GM12878 (cell line): ENCODE measurements around the gene ASTN1. TPM values are rescaled to one million over a fixed set of nuclear protein-coding genes. Genes with fewer than 3 reads are reported as not detected.

Source experiments
- ATAC-seq: fragments of 200-7000 bp; cut with Tn5 transposase; 3 replicates; pipeline ENCODE4 v1.9.1; 2020; ENCODE audit warnings: mild to moderate bottlenecking, moderate library complexity
- BruUV-seq: library from RNA; stranded (reverse); fragments of 400-500 nt; replicated peaks from 2 replicates; lab custom pipeline; 2021; lab: Mats Ljungman, UMichigan
- CTCF ChIA-PET: fragments of 300-600 bp; sonication (Branson Sonifier 250); formaldehyde crosslinking; extraction: SDS; loops from one replicate; lab custom pipeline; 2021; ENCODE audit warnings: inconsistent platforms; lab: Yijun Ruan, JAX
- POLR2A ChIA-PET: fragments of 350-600 bp; formaldehyde crosslinking; extraction: SDS; loops from one replicate; lab custom pipeline; 2021; ENCODE audit warnings: inconsistent platforms; lab: Charles Lee
- RAD21 ChIA-PET: fragments of 300-600 bp; sonication (Branson Sonifier 250); formaldehyde crosslinking; loops from one replicate; lab custom pipeline; 2023; ENCODE audit warnings: antibody characterized with exemption; ENCODE audit not compliant: unreplicated experiment; lab: Charles Lee
- SMC1A ChIA-PET: fragments of 300-600 bp; sonication (Branson Sonifier 250); formaldehyde crosslinking; loops from one replicate; lab custom pipeline; 2023; ENCODE audit not compliant: unreplicated experiment, uncharacterized antibody; lab: Charles Lee
- DNase-seq: peaks from one replicate; pipeline ENCODE4 v3.0.0-alpha.2; 2011; ENCODE audit warnings: low read depth, low spot score
- FAIRE-seq: peaks from 3 replicates; lab custom pipeline; 2011; peaks lifted over from hg19 to GRCh38; lab: Jason Lieb, UNC
- H2AFZ ChIP-seq: 2 replicates; pipeline ENCODE4 v1.6.0; 2011; ENCODE audit warnings: low read depth, low read length, control low read depth; ENCODE audit not compliant: control insufficient read depth
- H3K27ac ChIP-seq: 2 replicates; pipeline ENCODE4 v1.5.1; 2011; ENCODE audit warnings: control low read depth; ENCODE audit not compliant: control insufficient read depth, insufficient read depth
- H3K27me3 ChIP-seq, 2 experiments: replicated peaks in 1 of 2; 2 replicates each; pipeline versions ENCODE4 v1.6.0 to v1.6.1; 2011; ENCODE audit warnings: low read length in 1 of 2; ENCODE audit not compliant: control insufficient read depth in 2 of 2, insufficient read depth in 2 of 2
- H3K36me3 ChIP-seq, 2 experiments: 2 replicates each; pipeline ENCODE4 v1.5.1; 2011; ENCODE audit warnings: low read length in 1 of 2; ENCODE audit not compliant: control insufficient read depth in 2 of 2, insufficient read depth in 2 of 2
- H3K4me1 ChIP-seq: 2 replicates; pipeline ENCODE4 v1.6.1; 2011; ENCODE audit warnings: mild to moderate bottlenecking, low read length, moderate library complexity, mixed read lengths; ENCODE audit not compliant: control insufficient read depth, insufficient read depth
- H3K4me2 ChIP-seq: 2 replicates; pipeline ENCODE4 v1.6.0; 2011; ENCODE audit warnings: control low read depth; ENCODE audit not compliant: control insufficient read depth, insufficient read depth
- H3K4me3 ChIP-seq: fragments of 200-600 bp; sonication (generic); 2 replicates; pipeline ENCODE4 v1.5.1; 2016
- H3K79me2 ChIP-seq: 2 replicates; pipeline ENCODE4 v1.6.0; 2011; ENCODE audit warnings: low read length; ENCODE audit not compliant: control insufficient read depth, insufficient read depth
- H3K9ac ChIP-seq: 2 replicates; pipeline ENCODE4 v1.8.0; 2011; ENCODE audit warnings: low read length, control low read depth, mixed read lengths; ENCODE audit not compliant: control insufficient read depth, insufficient read depth
- H3K9me3 ChIP-seq: replicated peaks from 3 replicates; pipeline ENCODE4 v1.5.1; 2011; ENCODE audit warnings: mild to moderate bottlenecking, low read length; ENCODE audit not compliant: control insufficient read depth, insufficient read depth
- H4K20me1 ChIP-seq: 2 replicates; pipeline ENCODE4 v1.6.0; 2011; ENCODE audit not compliant: control insufficient read depth, insufficient read depth
- CREB1 ChIP-seq: IDR thresholded peaks from 2 replicates; pipeline ENCODE4 v1.6.1; 2012; ENCODE audit warnings: low read depth, mild to moderate bottlenecking, inconsistent platforms
- MTA3 ChIP-seq: IDR thresholded peaks from 2 replicates; pipeline ENCODE4 v1.6.1; 2012; ENCODE audit warnings: low read length, inconsistent platforms, borderline replicate concordance
- NFYA ChIP-seq: IDR thresholded peaks from 2 replicates; pipeline ENCODE4 v1.6.1; 2011; ENCODE audit warnings: low read depth, mild to moderate bottlenecking, low read length, improper control_type of control experiment, borderline replicate concordance
- RB1 ChIP-seq: fragments of 450-650 bp; formaldehyde crosslinking; IDR thresholded peaks from 2 replicates; pipeline ENCODE4 v1.6.1; 2017; ENCODE audit warnings: mild to moderate bottlenecking, borderline replicate concordance
- SMAD1 ChIP-seq: fragments of 450-650 bp; IDR thresholded peaks from 2 replicates; pipeline ENCODE4 v1.6.1; 2018; ENCODE audit warnings: mild to moderate bottlenecking, low read depth; ENCODE audit not compliant: partially characterized antibody
- ZNF207 ChIP-seq: fragments of 450-650 bp; IDR thresholded peaks from 2 replicates; pipeline ENCODE4 v1.6.1; 2014; ENCODE audit warnings: antibody characterized with exemption, mild to moderate bottlenecking, borderline replicate concordance
- WGBS: methylation state at CpG from one replicate; pipeline ENCODE4 v1.1.6; 2016; ENCODE audit warnings: low lambda C conversion rate; ENCODE audit not compliant: insufficient replicate concordance, insufficient coverage; ENCODE audit errors: missing lambda C conversion rate; 5-methylcytosine and 5-hydroxymethylcytosine counted together
- in situ Hi-C: fragments of 300-500 bp; cut with MboI; formaldehyde crosslinking; loops from 9 replicates; pipeline ENCODE4 v1.14.3; 2018; ENCODE audit warnings: mixed read lengths
- intact Hi-C: fragments of 100-400 bp; cut with micrococcal nuclease; formaldehyde crosslinking; loops from one replicate; pipeline ENCODE4 v1.14.2; 2022; ENCODE audit not compliant: unreplicated experiment
- polyA plus RNA-seq, 11 experiments: library from polyadenylated mRNA; depleted of rRNA in 4 of 11; unstranded in 6 of 11; stranded (reverse) in 5 of 11; fragments of >200 nt; fragmentation: Nextera tagmentation in 4 of 11; fragmentation: Illumina TruSeq in 1 of 11; extraction: Ambion mirVana in 4 of 11; extraction: Trizol in 1 of 11; gene quantifications; 1 replicate in 1 of 11; 2 replicates in 10 of 11; pipeline versions ENCODE4 v1.2.1 to v1.2.3, GENCODE V29; 2011 to 2016; ENCODE audit warnings: inconsistent platforms in 2 of 11, missing spikeins in 2 of 11, low read depth in 1 of 11
- total RNA-seq, 4 experiments: library from RNA; depleted of rRNA in 3 of 4; stranded (reverse); fragments of >200 nt in 3 of 4; fragmentation: Illumina TruSeq in 1 of 4; extraction: Trizol in 1 of 4; gene quantifications; 2 replicates each; pipeline versions ENCODE4 v1.2.1 to v1.2.3, GENCODE V29; 2013 to 2021
- TF ChIP-seq, protein P1 (sequence below): fragments of 450-650 bp; IDR thresholded peaks from 2 replicates; pipeline ENCODE4 v1.6.1; 2017; ENCODE audit warnings: mild to moderate bottlenecking, moderate library complexity
- TF ChIP-seq, protein P2 (sequence below): IDR thresholded peaks from 2 replicates; pipeline ENCODE4 v1.6.1; 2012; ENCODE audit warnings: low read length, inconsistent platforms

Gene ASTN1
- total and polyA plus RNA-seq, 10 of the 15 experiments (the other 5 are each of a cell fraction or from before 2014, with no cell fraction given): 0.04 TPM; not detected in 9

DNA sequence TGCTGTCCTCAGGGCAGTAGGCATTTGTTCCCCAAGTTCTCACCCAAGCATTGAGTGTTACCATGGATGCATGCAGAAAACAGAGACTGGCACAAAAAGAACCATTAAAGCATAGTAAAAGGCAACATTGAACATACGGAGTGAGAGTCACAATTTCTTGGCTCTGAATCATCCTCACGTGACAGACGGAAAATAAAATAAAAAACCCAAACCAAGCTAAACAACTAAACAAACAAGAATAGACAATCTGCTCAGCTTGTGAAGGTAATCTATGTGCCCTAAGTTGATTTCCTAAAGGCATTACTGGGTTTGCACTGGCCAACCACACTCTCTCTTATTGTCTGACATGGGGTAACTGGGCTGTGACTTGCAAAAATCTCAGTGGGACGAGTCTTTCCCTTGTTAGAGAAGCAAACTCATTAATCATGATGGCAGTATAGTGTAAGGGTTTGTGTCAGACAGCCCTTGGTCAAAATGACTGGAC is 306.0 kb downstream of the ASTN1 start:
- ATAC-seq (no peak), DNase-seq (no peak), FAIRE-seq (no peak)
- Histone ChIP-seq H3K9me3 (no peaks in the 10 kb centered on the region), H3K4me1 (no peaks in the 10 kb centered on the region), H3K4me3 (no peak overlapping the region), H4K20me1 (no peaks in the 10 kb centered on the region), H3K36me3 (no peaks in the 10 kb centered on the region), H3K79me2 (no peaks in the 10 kb centered on the region), H3K9ac (no peak overlapping the region), H3K4me2 (no peak overlapping the region), H3K27me3 (peaks cover 0 to 1% of the 10 kb centered on the region in 2 experiments; a peak in 1 of 4 replicates), H2AFZ (no peak overlapping the region), H3K27ac (no peak overlapping the region)
- intact Hi-C loops (no loop called here), in situ Hi-C loops (no loop called here)
- ChIA-PET CTCF (no interaction called here), RAD21 (no interaction called here), SMC1A (no interaction called here), POLR2A (no interaction called here)
- TF ChIP-seq NFYA (no peak), MTA3 (no peak), SMAD1 (no peak), RB1 (no peak), CREB1 (no peak), ZNF207 (no peak)
- TF ChIP-seq, protein P1, sequence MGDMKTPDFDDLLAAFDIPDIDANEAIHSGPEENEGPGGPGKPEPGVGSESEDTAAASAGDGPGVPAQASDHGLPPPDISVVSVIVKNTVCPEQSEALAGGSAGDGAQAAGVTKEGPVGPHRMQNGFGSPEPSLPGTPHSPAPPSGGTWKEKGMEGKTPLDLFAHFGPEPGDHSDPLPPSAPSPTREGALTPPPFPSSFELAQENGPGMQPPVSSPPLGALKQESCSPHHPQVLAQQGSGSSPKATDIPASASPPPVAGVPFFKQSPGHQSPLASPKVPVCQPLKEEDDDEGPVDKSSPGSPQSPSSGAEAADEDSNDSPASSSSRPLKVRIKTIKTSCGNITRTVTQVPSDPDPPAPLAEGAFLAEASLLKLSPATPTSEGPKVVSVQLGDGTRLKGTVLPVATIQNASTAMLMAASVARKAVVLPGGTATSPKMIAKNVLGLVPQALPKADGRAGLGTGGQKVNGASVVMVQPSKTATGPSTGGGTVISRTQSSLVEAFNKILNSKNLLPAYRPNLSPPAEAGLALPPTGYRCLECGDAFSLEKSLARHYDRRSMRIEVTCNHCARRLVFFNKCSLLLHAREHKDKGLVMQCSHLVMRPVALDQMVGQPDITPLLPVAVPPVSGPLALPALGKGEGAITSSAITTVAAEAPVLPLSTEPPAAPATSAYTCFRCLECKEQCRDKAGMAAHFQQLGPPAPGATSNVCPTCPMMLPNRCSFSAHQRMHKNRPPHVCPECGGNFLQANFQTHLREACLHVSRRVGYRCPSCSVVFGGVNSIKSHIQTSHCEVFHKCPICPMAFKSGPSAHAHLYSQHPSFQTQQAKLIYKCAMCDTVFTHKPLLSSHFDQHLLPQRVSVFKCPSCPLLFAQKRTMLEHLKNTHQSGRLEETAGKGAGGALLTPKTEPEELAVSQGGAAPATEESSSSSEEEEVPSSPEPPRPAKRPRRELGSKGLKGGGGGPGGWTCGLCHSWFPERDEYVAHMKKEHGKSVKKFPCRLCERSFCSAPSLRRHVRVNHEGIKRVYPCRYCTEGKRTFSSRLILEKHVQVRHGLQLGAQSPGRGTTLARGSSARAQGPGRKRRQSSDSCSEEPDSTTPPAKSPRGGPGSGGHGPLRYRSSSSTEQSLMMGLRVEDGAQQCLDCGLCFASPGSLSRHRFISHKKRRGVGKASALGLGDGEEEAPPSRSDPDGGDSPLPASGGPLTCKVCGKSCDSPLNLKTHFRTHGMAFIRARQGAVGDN: no peak
- TF ChIP-seq, protein P2, sequence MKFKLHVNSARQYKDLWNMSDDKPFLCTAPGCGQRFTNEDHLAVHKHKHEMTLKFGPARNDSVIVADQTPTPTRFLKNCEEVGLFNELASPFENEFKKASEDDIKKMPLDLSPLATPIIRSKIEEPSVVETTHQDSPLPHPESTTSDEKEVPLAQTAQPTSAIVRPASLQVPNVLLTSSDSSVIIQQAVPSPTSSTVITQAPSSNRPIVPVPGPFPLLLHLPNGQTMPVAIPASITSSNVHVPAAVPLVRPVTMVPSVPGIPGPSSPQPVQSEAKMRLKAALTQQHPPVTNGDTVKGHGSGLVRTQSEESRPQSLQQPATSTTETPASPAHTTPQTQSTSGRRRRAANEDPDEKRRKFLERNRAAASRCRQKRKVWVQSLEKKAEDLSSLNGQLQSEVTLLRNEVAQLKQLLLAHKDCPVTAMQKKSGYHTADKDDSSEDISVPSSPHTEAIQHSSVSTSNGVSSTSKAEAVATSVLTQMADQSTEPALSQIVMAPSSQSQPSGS: no peak
- WGBS: 41% methylated on average over 4 of the region's 4 CpGs
- no TSS peak for BruUV-seq
